Fibroblast of villous mesenchyme (primary cell): ENCODE data around the gene SPAST. TPM values are rescaled to one million over a fixed set of nuclear protein-coding genes. Genes with fewer than 3 reads are reported as not detected.

ENCODE experiments used
- total RNA-seq: library from RNA; depleted of rRNA; stranded (reverse); fragments of >200 nt; gene quantifications from 2 replicates; pipeline ENCODE4 v1.2.3, GENCODE V29; 2012

Gene SPAST
- total RNA-seq, 1 donor, result 31.5 TPM

Other genes starting within 250 kb of the SPAST start
- 34.8 and 47.1 TPM in 2 replicates for gene MEMO1, start 52.5 kb upstream of the SPAST start, total RNA-seq
- 43.8 and 63.9 TPM in 2 replicates for gene DPY30, start 23.8 kb upstream of the SPAST start, total RNA-seq
- 27.1 and 48.8 TPM in 2 replicates for gene SLC30A6, start 102.3 kb downstream of the SPAST start, total RNA-seq
- gene NLRC4, start 201.3 kb downstream of the SPAST start, total RNA-seq, result not detected in 2 replicates
- 13.2 and 16.8 TPM in 2 replicates for gene YIPF4, start 214.3 kb downstream of the SPAST start, total RNA-seq